NCI-H187 treated with DMSO at 0.1 percent for 48 hours (cell line): ENCODE measurements around the gene DSCAML1.

Experiments
- DNase-seq: peaks from one replicate; lab custom pipeline; 2025; lab: John Stamatoyannopoulos, UW

The DSCAML1 gene

DNA sequence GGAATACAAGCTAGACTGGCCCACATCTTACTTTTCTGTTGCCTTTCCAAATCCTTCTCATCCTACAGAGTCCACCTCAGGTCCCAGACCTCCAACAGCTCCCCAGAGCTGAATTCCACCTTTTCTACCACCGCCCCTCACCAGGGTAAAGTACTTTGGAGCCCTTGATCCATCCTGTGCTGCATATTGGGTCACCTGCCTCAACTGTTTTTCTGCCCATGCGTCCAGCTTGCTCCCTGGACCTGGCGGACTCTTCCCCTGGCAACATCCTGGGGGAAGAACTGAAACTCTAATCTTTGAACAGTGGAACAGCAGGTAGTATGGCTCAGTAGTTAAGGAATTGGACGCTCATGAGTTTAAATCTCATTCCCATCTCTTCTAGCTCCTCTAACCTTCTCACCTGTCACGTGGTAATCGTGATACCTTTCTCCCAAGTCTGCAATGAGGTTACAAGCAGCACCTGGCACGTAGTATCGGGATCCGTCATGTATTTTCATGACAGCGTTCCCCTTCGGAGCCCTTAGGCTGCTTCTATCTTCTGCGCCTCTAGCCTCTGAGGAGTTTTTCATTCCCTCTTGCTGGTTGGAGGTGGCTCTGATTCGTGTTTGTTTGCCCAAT, 371.2 kb downstream of the DSCAML1 start:
- no peak for DNase-seq

DNA sequence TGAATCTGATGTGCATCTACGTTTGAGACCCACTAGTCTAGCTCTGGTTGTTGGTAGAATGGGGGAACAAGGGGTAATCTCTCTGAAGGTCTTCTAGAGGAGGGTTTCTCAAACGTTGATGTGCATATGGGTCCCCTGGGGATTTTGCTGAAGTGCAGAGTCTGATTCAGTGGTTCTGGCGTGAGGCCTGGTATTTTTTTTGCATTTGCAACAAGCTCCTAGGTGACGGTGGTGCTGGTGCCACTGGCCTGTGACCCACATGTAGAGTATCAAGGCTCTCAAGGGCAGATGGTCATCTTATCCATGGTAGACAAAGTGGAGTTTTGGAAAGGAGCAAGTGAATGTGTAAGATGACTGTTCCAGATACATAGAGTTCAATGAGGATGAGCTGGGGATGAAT, 372.2 kb downstream of the DSCAML1 start:
- DNase-seq, result no peak

DNA sequence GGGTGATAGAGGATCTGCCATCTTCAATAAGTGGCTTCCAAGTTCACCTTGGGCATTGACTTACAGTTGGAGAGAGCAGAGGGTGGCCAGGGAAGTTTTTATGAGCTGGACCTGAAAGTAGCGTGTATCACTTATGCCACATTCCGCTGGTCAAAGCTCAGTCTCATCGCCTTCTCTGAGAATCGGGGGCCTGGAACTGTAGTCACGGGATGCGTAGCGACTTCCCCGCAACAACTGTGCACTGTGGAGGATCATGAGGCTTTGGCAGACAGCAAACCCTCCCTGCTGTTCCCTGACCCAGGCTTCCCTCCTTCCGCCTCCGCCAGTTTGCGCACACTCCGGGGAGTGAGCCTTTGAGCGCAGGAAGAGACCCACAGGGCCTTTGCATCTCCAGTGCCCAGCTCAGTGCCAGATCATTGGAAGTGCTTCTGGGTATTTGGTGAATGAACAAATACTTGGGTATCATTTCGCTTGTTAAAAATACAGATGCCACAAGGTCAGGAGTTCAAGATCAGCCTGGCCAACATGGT, 373.9 kb downstream of the DSCAML1 start:
- DNase-seq, result no peak

DNA sequence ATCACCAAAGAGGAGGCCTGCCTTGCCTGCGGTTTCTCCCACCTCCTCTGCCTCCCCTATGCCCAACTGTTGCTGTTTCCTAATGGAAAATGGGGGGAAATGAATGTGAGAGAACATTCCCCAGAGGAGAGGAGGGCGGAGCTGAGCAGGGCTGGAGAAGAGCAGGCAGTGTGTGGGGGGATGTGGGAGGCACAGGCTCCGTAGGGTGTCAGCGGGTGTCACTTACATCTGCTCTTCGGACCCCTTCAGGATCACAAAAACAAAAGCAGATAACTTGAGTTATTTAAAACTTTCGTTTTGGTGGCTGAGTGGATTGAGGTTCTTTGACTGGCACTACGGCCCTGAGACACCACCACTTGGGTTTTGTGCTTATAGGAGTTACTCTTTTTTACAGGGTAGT, 375.5 kb downstream of the DSCAML1 start:
- no peak for DNase-seq

DNA sequence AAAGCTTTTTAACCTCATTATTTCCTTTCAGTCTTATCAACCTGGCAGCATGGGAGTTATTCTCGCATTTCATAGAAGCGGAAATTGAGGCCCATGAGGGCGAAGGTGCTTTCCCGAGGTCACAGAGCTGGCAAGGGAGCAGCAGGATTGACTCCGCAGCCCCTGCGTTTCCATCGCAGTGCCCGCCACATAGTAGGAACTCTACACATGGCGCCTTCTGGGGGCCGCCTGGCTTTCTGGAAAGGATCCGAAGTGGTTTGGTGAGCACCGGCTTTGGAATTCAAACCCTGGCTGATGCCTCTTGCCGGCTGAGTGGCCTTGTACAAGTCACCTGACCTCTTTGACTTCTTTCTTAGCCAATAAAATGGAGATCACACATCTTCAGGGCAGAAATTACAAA, 376.0 kb downstream of the DSCAML1 start:
- DNase-seq, result no peak

DNA sequence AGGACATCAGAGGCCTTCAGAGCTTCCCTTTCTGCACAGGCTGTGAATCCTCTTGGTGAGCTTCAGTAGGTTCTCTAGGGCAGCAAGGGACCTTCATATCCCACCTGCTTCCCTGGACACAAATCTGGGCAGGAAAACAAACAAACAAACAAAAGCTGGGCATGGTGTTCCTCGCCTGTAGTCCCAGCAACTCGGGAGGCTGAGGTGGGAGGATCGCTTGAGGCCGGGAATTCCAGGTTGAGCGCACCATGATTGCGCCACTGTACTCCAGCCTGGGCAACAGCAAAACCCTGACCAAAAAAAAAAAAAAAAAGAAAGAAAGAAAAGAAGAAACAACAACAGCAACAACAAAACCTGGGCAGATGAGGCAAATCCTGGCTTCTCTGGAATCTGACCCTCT, 376.4 kb downstream of the DSCAML1 start:
- no peak for DNase-seq

DNA sequence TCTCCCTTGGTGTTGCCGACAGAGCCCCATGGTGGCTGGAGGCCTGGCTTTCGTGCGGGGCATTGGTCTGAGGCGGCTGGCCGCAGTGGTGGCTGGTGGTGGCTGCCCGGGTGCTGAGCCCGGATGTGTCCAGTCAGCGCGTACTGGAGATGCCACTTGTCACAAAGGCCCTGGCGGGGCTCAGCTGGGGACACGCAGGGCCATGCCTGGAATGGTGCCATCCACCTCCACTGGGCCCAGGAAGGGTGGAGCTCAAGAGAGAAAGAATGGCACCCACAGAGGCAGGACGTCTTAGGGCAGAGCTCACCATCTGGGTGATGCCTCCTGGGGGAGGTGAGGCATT, 376.9 kb downstream of the DSCAML1 start:
- DNase-seq, result no peak

DNA sequence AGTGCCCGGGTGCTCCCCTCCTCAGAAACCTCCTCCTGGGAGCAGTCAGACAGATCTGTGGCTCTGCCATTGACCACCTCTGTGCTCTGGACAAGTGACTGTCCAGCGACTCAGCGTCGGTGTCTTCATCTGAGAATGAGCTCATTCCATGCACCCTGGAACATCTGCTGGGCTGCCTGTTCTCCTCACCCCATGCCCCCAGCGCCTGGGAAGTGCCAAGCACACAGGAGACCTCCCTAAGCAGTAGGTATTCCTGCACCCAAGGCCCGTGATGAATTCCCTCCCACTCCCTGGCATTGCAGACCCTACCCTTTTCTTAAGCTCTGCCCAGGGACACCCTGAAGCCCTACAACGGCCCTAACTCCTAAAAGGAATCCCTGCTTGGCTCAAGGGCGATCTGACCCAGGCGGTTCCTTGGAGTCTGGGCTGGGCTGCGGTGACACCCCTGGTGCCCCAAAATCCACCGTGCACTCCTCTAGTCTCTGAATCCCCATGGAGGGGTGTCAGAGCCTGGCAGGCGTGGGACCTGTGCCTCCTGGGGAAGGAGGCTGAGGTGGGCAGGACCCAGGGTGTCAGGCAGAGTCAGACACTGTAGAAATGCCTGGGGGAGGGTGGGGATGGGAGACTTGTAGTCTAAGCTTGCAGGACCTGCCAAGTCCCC, 377.4 kb downstream of the DSCAML1 start:
- no peak for DNase-seq

DNA sequence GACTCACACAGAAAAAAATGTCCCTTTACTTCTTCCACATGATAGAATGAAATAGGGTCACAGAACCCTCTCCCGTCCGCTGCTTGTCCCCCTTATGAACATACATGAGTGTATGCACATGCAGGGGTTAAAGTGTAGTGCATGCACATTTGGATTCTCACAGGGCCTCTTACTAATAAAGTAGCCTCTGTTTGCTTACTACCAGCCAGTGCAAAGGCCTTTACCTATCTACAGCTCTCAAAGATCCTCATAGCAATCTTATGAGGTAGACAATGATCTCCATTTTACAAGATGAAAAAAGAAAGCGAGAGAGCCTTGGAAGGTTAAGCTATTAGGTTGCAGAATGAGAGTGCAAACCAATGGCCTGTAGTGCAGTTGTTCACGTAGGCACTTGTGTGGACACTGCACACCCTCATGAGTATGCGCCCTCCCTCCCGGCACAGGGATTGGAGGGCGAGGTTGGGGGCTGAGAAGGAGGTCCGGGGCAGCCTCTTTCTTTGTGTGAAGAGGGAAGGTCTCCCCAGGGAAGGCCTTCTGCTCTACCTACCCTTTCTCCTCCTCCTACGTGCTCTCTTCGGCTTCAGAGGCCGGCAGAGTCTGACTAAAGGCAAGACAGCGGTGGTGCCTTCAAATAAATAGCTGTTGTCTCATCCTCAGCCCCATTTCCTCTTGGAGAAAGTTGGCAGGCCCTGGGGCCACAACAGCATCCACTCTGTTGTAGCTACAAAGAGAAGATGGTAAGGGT, 378.1 kb downstream of the DSCAML1 start:
- no peak for DNase-seq

DNA sequence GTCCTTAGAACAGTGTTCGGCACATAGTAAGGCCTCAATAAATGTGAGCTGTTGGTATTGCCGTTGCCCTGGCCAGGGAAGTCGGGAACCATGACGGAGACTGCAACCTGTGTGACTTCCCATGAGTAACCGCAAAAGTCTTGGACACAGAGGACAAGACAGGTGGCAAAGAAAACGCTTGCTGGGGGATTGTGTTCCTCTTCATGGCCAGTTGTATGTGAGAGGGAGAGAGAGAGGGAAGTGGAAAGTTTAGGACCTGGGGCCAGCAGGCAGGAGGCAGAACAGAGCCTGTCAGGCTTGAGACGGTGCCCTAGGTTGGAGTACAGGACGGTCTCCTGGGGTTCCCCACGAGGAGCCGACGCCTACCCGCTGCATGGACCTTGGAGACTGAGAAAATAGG, 379.2 kb downstream of the DSCAML1 start:
- DNase-seq, result no peak

DNA sequence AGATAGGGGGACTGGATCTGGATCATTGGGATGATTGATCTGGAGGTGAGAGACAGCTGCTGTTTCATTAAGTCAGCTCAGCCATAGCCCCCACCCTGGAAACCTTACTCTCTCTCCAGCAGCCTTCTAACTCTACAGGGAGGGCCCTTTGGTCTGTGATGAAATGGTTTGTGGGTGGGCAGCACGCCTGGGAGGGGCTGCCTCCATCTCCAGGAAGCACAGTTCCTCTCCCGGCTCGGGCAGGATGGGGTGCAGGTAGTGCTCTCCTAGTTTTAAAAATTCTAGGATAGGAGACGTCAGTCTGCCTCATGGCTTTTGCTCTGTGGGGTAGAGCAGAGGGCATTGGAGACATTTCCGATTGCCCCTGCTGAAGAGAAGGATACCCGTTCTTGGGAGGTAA, 379.7 kb downstream of the DSCAML1 start:
- no peak for DNase-seq

DNA sequence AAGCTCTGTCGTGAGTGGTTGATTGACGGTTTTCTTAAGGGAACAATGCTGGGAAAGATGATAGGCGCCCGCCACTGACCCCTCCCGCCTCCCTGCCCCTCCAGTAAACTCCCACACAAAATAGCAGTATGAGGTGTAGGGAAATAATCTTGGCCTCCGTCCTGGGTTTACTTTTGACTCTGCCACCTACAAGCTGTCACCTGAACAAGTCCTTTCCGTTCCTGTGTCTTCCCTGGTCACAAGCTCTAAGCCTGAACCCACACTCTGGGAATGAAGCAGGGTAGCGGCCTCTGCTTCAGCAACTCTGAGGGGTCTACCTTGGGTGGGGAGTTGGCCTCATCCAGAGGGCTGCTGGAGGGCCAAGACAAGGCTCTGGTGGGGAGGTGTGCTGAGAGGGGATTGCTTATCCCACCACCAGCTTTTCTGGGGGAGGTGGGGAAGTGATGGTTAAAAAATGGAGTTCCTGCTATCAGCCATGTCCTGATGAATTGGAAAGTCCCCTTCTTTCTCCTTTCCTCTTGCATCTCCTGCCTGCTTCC, 381.6 kb downstream of the DSCAML1 start:
- DNase-seq, result no peak

DNA sequence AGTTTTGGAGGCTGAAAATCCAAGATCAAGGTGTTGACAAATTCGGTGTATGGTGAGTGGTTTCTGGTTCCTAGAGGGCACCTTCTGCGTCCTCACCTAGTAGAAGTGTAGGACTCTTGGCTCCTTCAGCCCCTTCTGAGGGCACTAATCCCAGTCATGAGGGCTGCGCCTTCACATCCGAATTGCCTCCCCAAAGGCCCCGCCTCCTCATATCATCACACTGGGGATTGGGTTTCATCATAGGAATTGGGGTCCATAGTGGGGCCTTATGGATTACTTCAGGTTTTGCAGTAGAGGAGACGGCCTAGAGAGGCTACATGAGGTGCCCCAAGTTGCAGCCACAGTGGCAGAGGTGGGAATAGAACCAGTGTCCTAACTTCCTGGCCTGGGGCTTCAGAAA, 382.3 kb downstream of the DSCAML1 start:
- no peak for DNase-seq

DNA sequence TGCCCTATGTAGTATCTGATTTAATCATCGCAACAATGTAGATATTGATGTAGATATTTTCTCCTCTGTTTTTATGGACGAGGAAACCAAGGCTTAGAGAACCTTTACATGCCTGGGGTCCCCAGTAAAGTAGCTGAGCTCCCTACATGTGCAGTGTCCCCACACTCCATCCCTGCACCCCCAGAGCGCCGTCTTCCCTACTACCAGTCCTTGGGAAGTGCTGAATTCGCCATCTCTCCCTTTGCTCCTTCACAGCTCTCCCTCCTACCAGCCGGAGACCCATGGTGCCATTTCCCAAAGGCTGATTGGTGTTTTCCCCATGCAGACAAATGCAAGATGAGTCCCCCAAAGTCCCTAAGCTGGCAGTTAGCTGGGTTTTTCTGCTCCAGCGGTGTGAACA, 383.4 kb downstream of the DSCAML1 start:
- no peak for DNase-seq

DNA sequence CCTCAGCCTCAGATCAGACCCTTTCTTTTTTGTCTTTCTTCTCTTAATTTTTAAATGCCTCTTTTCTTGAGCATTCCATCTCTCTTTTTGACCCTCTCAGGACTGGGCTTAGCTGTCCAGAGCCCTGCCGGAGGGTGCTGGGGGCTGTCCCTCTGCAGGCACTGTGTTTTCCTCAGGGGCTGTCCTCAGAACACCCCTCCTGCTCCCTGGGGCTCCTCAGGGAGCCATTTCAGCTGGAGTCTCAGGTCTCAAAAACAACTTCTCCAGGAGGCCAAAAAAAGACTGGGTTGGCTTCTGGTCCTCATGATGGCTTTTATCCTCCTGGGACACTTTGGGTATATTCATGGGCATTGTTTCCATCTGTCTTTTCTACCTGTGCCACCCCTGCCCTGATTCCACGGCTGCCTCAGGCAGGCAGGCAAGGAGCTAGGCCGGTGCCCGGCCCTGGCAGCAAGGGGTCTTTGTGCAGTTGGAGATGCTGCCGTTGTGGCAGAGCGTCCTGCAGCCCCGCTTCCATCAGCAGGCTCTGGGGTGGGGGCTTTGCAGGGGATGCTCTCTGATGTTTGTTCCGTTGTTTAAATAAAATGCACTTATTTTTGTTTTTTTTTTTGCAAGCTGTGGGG, 384.3 kb downstream of the DSCAML1 start:
- DNase-seq, result no peak

DNA sequence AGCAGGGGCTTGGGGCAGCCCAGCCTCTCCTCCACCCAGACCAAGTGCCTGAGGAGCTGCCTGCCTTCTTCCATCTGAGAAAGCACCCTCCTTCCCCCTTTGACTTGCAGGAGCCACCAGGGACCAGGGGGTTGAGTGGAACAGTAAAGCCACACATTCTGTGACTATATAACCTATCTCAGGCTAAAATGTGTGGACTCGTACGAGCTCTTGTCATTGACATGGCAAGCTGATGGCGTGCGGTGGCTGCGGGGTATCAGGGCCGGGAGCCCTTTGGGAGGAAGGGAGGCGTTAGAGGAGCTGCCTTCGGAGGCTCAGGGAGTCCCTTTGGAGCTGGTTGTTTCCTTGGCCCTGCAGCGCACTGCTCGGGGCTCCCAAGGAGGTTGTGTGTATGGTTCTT, 384.8 kb downstream of the DSCAML1 start:
- no peak for DNase-seq

DNA sequence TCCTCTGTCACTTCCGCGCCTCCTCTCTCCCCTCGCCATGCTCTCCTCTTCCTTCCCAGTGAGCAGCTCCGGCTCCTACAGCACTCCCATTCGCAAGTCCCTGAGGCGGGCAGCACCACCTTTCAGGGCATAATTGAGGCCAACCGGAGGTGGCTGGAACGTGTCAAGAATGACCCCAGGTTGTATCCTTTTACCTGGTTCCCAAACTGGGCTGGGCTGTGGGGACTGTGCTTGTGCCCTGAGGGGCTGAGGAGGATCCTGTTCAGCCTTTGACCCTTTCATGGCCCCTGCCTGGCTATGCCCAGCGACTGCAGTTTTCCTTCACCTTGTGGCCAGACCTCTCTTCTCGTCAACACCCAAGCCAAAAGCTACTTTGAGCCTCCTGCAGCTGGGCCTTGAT, 385.3 kb downstream of the DSCAML1 start:
- no peak for DNase-seq

DNA sequence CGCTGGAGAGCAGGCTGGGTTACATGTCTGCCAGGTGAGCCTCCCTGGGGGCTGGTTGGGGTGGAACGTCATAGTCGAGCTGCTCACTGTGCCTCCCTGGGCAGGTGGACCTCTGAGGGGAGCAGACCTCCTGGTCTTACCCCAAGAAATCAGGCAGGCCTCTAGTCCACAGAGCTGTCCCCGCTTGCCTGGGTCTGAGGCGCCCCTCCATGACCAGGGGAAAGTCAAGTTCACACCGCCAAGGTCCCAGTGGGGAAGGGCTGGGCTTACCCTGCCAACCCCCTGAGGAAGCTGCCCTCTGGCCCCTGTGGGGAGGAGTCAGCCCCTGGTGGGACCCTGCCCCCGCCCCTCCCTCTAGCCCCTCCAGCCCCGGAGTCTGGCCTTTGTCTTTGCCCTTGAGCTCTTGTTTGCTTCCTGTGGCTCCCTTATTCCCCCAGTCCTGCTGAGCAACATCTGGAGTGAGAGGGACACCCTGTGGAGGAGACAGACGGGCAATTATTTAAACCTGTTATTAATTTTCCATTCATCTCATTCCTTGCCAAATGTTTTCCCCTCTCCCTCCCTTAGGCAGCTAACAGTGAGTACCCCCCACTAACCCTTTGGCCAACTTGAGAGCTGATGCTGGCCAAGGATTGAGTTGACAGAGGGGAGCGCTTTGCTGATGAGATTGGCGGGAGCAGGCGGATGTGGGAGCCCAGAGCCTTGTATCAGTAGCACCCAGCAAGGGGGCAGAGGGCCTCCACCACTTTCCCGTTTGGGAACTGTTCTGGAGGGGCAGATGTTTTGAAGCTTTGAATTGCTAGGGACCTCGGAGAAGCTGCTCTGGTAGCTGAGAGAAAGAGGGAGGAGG, 385.9 kb downstream of the DSCAML1 start:
- DNase-seq, result no peak

DNA sequence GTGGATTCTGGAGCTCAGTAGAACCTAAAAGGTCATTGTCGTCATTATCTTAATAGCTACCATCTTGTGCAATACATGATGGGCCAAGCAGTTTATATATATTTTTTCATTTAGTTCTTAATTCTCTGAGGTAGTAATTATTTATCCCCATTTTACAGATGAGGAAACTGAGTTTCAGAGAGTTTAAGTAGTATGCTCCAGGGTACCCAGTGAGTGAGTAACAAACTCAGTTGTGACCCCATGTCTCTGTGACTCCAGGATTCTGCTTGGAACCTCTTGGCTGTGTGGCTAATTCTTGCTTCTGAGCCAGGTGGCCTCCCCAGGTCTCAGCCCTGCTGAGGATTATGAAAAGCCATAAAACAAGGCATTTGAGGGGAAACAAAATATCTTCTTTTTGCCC, 386.8 kb downstream of the DSCAML1 start:
- DNase-seq, result no peak

DNA sequence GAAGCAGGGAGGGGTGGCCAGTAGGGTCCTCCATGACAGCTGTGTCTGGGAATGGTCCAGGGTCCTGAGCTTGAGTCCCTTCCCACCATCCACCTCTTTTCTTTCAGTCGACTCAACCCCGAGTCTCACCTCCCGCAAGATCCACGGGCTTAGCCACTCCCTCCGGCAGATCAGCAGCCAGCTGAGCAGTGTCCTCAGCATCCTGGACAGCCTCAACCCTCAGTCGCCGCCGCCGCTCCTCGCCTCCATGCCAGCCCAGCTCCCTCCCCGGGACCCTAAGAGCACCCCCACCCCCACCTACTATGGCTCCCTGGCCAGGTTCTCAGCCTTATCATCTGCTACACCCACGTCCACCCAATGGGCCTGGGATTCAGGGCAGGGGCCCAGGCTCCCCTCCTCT, 387.5 kb downstream of the DSCAML1 start:
- DNase-seq, result no peak

DNA sequence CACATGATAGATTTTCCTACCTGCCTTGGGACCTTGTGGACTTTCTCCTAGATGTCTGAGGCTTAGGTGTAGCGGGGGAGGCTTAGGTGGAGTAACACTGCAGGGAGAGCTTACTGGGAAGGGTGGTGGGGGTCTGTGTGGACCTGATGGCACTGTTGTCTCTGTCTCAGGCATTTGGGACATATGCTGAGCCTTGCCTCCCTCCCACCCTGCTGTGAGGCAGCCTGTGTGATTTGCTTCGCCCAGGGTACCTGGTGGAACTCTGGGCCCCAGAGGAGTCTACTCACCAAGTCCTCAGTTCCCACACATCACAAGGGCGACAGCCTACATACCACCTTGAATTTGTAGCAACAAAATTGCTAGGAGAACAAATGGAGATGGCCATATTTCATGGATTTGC, 388.7 kb downstream of the DSCAML1 start:
- no peak for DNase-seq

DNA sequence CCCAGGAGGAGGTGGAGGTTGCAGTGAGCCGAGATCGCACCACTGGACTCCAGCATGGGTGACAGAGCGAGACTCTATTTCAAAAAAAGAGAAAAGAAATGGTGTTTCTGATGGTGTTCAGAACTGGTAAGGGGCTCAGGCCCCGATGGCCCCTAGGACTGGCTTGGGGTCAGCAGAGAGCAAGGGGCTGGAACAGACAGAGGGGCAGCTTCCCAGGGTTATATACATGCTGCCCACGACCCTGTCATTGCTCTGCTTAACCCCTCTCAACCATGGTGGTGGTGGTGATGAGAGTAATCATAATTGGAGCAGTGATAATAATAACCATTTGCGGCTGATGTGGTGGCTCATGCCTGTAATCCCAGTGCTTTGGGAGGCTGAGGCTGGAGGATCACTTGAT, 390.0 kb downstream of the DSCAML1 start:
- no peak for DNase-seq
